Vagina (tissue), 2 donors: ENCODE data around the gene LIN54.

ENCODE experiments used
- POLR2A ChIP-seq, 2 donors: fragments of 450-650 bp; IDR thresholded peaks; one replicate each; pipeline ENCODE4 v1.6.1; 2017; ENCODE audit warnings: antibody characterized with exemption in 2 of 2, mild to moderate bottlenecking in 2 of 2, moderate library complexity in 2 of 2
- POLR2AphosphoS5 ChIP-seq, 2 donors: sonication (generic); formaldehyde crosslinking; IDR thresholded peaks; one replicate each; pipeline ENCODE4 v1.9.0; 2017; ENCODE audit warnings: antibody characterized with exemption in 2 of 2, mild to moderate bottlenecking in 2 of 2, low read depth in 1 of 2; ENCODE audit not compliant: insufficient read depth in 1 of 2

DNA sequence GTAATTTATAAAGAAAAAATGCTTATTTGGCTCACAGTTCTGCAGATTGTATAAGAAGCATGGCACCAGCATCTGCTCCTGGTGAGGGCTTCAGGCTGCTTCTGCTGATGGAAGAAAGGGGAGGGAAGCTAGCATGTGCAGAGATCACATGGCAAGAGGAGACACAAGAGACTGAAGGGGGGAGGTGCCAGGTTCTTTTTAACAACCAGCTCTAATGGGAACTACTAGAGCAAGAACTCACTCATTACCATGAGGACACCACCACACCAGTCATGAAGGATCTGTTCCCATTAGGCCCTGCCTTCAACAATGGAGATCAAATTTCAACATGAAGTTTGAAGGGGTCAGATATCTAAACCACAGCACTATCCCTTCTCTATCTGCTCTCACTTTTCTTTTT lies 14.9 kb upstream of the LIN54 start:
- TF ChIP-seq POLR2AphosphoS5 (IDR thresholded peaks at IDR 0.05; ENCODE audit: insufficient read depth in 1 of 2, low read depth in 1 of 2) = no peak
- TF ChIP-seq POLR2A (IDR thresholded peaks at IDR 0.05) = no peak
